SIG-M5 (cell line): ENCODE results near the gene EIF4EBP2.

ENCODE experiments used
- DNase-seq: peaks from one replicate; lab custom pipeline; 2025; lab: John Stamatoyannopoulos, UW

EIF4EBP2 gene

DNA sequence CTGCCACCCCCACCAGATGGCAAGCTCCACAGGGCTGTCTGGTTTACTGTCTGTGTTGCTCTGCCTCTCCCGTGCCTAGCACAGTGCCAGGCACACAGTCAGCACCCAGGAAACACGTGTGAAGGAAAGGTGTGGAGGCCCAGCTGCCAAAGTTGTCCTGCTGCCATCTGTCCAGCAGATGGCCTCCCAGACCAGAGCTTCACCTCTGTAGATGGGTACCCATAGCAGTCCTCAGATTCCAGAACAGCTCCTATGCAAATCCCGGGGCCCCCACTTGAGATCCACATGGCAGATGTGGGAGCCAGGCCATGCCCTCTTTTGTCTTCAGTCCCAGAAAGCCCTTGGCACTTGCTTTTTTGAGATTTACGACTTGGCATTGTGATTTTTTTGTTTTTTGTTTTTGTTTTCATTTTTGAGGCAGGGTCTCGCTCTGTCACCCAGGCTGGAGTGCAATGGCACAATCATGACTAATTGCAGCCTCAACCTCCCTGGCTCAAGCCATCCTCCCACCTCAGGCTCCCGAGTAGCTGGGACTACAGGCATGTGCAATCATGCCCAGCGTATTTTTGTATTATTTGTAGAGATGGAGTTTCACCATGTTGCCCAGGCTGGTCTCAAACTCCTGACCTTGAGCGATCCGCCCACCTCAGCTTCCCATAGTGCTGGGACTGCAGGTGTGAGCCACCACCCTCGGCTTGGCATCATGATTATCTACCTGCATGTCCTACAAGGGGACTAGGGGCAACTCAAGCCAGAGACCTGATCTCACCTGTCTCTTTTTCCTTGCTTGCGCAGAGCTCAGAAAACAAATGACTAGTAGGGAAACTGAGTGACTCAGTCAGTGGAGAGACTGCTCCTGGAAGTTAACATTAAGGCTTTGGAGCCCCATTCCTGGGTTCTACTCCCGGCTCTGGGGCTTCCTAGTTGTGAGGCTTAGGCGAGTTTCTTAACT, 57.7 kb downstream of the EIF4EBP2 start:
- no peak for DNase-seq

DNA sequence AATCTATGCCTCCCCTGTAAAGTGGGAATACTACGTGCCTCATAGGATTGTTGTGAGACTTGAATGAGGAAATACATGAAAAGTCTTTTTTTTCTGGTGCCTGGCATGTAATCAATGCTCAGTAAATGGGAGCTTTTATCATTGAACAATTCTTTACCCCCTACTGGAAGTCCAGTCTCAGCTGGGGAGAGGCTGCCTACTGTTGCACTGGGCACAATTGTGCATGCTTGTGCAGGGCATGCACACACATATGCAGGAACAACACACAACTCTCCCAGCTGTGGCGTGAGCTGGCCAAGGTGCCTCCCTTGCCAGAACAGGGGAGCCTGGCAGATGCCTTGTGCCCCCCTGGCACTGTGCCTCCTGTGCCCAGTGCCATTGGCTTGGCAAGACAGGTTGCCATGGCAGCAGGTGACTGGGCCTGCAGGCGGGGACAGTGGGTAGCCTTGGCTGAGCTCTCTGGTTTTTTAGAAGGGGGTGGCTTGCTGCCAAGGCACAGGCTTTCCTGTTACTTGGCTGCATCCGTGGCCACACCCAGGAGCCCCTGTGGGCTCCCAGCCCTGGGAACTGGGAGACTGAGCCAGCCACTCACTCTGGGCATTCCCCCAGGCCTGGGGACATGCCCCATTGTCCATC, 58.5 kb downstream of the EIF4EBP2 start:
- no peak for DNase-seq

DNA sequence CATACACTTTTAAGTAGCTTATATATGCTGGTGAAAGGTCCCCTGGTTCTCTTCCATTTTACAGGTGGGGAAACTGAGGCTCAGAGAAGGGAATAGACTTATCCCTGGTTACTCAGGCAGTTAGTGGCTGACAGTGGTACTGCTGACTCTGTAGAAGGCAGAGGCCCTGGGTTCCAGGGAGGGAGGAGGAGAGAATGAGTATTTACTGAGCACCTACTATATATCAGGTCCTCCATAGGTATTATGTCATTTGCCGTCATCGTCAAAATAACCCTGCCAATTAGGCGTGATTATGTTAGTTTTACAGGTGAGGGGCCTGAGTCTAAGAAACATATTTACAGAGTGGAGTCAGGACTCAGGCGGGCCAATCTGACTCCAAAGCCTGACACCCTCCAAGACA, 61.3 kb downstream of the EIF4EBP2 start:
- DNase-seq = no peak

DNA sequence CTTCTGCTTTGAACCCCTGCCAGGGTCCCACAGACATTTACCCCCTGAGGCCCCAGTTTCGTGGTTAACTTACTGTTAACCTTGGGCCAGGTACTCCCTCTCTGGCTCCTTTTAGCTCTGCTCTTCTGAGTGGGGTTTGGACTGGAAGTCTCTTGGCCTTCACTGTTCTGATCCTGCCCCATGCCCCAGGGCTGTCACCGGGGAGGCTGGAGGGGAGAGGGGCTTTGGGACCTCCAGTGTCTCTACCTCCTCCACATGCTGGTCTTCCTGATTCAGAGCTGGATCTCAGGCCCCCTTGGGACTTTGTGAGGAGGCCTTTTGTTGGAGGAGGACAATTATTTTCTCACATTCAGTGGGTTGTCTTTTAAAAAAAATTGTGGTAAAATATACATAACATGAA, 61.9 kb downstream of the EIF4EBP2 start:
- DNase-seq = no peak

DNA sequence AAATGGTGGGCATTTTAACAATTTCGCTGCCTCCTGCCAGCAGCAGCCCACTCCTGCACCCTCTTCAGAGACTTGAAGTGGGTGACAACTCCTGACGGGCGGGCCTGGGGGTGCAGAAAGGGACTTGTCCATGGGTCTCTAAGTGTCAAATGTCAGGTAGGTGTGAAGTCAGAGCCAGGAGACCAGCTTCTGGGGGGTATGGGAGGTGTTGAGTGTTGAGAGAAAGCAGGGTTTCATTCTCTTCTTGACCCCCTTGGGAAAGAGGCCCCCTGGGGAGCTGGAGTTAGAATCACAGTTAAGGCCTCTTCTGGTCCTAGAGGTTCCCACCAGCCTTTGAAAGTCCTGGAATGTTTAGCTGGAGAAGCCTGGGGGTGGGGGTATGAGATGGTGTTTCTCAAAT, 63.0 kb downstream of the EIF4EBP2 start:
- no peak for DNase-seq

DNA sequence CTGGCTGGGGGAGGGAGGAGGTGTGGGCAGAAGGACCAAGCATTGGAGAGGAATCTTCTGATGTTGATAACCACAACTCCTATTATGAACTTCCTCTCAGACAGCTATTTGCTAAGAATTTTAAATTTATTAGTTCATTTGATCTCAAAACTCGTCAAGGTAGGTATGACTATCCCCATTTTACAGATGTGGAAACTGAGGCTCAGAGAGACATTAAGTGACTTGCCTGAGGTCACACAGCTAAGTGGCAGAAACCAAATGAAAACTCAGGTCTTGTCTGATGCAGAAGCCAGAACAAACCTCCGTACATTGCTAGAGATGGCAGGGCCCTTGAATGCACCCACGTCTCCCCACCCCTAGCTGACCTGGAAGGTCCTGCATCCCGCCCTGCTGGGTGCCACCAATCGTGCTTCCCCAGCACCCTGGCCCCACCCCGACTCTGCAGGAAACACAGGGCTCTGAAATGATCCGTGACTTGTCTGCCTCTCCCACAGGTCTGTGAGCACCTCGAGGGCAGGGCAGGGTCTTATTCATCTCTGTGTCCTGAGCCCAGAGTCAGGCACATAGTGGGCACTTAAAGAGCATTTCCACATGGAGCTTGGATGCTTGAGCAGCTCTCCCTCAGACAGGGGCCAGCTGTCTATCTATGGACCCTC, 69.0 kb downstream of the EIF4EBP2 start:
- no peak for DNase-seq

DNA sequence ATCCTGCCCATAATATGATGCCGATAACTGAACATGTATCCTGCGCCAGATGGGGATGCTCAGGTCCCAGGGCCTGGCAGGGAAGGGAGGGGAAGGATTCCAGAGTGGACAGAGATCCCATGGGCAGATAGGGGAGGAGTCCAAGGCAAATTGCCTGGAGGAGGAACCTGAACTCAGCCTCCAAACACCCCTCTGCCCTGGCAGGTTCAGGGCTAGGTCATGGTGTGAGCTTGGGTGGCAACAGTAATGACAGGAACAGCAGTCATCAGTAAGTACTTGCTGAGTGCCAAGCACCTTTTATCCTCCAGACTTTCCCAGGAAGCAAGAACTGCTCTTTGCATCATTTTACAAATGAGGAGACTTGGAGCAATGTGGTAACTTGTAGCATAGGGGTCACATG, 70.8 kb downstream of the EIF4EBP2 start:
- no peak for DNase-seq

DNA sequence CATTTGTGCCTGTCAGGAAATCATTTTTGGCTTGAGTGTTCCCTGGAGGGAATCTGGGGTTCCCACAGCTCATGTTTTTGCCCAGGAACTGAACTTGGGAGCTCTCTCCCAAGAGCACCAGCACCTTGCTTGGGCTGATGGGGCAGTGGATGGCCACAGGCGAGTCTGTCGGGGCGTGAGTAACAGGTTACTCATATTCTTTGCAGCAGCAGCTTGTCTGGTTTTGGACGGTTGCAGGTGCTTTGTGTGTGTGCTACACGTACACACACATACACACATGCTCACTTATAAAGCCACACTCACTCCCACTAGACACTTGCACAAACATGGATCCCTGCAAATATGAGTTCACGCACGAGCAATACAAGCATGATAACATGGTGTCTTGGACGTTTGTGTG, 71.7 kb downstream of the EIF4EBP2 start:
- DNase-seq = no peak

DNA sequence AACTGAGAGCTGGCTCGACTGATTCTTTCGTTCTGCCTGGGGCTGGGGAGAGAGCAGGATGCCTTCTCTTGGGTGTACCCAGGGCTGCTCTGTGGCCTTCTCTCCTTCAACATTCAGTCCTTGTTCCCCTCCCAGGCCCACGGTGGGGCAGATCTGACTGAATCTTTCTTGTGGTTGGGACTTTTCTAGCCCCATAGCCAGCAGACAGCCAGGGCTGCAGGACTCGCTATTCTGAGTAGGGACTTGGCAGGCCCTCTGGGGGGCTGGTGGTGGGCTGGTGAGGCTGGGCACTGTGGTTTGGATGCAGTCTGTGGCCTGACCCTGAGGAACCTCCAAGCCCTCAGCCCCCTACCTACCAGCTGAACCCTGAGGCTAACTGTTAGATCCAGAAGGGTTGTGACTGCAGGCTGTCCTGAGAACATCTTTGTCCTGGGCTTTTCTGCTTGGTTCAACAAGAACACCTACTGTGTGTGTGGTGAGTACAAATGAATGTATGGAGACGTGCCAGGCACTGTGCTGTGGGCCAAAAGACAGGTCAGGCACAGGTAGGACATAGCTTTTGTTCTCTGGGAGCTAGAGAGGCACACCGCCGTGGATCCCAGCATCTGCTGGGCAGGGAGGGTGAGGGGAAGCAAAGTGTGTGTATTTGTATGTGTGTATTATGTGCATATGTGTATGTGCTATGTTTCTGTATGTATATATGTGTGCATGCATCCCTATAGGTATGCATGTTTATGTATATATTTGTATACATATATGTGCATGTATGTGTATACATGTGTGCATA, 72.5 kb downstream of the EIF4EBP2 start:
- DNase-seq = no peak

DNA sequence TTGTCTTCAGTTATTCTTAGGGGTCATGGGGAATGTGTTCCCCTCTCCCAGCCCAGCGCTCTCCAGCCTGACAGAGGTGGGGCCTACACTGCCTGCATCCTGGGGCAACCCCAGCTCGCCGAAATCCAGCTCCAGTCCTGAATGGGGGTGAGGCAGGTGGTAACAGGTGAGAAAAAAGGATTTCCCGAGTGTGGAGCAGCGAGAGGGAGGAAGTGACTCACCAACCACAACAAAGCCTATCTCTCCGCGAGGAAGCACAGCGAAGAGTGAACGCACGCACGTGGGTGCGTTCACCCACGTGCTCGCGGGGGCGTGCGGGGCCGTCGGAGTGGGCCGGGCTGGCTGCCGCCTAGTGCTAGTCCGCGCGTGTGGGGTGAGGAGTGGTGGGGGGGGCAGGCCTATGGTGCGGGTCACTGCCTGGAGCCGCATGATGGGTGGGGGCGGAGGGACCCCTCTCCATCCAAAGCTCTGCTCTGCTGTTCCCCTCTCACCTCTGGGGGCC, 73.8 kb downstream of the EIF4EBP2 start:
- DNase-seq = no peak
